ENCODE data around the gene VPS13A.

VPS13A gene

GRCh38 chr9:77462066-77462465 is 284.7 kb downstream of the VPS13A start:
- FAIRE-seq: no peak

- FAIRE-seq: no peak
Measured at GRCh38 chr9:77463151-77463550, 285.8 kb downstream of the VPS13A start.

- FAIRE-seq: no peak
Measured at GRCh38 chr9:77464661-77465060, 287.3 kb downstream of the VPS13A start.

GRCh38 chr9:77469515-77470231 is 292.3 kb downstream of the VPS13A start:
- no peak for FAIRE-seq
